Measurements from ENCODE around the gene NOP10.
A peak's percentile ranks its signal among the peaks of the same experiment; 100 is the strongest.
"Not testable (repeated sequence)": the region's sequence is repeated elsewhere in the genome, so short reads cannot be mapped to it uniquely, and the experiment has no call there.

Gene NOP10

GRCh38 chr15:34342737-34343575 lies at the start of gene NOP10, which contains the start of gene NUTM1:
Gene NOP10 (minus strand): TSS chr15:34343136. CDS start chr15:34343073, 63 bp downstream.
Gene NUTM1 (plus strand): TSS chr15:34343315. CDS start chr15:34343697, 382 bp downstream.
- DNase-seq: peak; percentile 94

- not testable (repeated sequence) for DNase-seq
Measured at GRCh38 chr15:34389594-34390086, 46.7 kb upstream of the NOP10 start.

- DNase-seq: not testable (repeated sequence)
Measured at GRCh38 chr15:34381829-34382521, 39.0 kb upstream of the NOP10 start.

- DNase-seq: not testable (repeated sequence)
Measured at GRCh38 chr15:34380491-34380890, 37.6 kb upstream of the NOP10 start.

- no peak for DNase-seq
Measured at GRCh38 chr15:34376856-34377255, 33.9 kb upstream of the NOP10 start.

GRCh38 chr15:34375541-34375940 lies 32.6 kb upstream of the NOP10 start:
- DNase-seq: not testable (repeated sequence)

GRCh38 chr15:34374816-34375215 lies 31.9 kb upstream of the NOP10 start:
- DNase-seq: no peak

- no peak for DNase-seq
Measured at GRCh38 chr15:34373951-34374350, 31.0 kb upstream of the NOP10 start.

GRCh38 chr15:34370643-34371042 lies 27.7 kb upstream of the NOP10 start:
- no peak for DNase-seq

GRCh38 chr15:34370129-34370528 lies 27.2 kb upstream of the NOP10 start:
- no peak for DNase-seq

- DNase-seq: peak; percentile 83
Measured at GRCh38 chr15:34367101-34368081, 24.5 kb upstream of the NOP10 start, which contains the start of gene LPCAT4. Gene LPCAT4 (minus strand): TSS chr15:34367196. CDS start chr15:34367100, 96 bp downstream.

GRCh38 chr15:34366271-34367065 lies 23.5 kb upstream of the NOP10 start:
- DNase-seq: peak; percentile 16

GRCh38 chr15:34365836-34366235 lies 22.9 kb upstream of the NOP10 start:
- DNase-seq: peak; percentile 10

GRCh38 chr15:34365091-34365825 lies 22.3 kb upstream of the NOP10 start:
- no peak for DNase-seq

GRCh38 chr15:34364041-34364440 lies 21.1 kb upstream of the NOP10 start:
- no peak for DNase-seq

GRCh38 chr15:34362047-34362773 lies 19.3 kb upstream of the NOP10 start:
- DNase-seq: no peak

GRCh38 chr15:34361278-34361677 lies 18.3 kb upstream of the NOP10 start:
- DNase-seq: no peak

GRCh38 chr15:34360298-34360697 lies 17.4 kb upstream of the NOP10 start:
- DNase-seq: no peak

GRCh38 chr15:34359416-34359815 lies 16.5 kb upstream of the NOP10 start:
- no peak for DNase-seq

GRCh38 chr15:34358948-34359347 lies 16.0 kb upstream of the NOP10 start:
- DNase-seq: no peak
